Breast epithelium (tissue), 4 donors: ENCODE results near the gene ZNF423. TPM values are rescaled to one million over a fixed set of nuclear protein-coding genes. Genes with fewer than 3 reads are reported as not detected.

Experiments
- DNase-seq, 2 donors: peaks; one replicate each; pipeline ENCODE4 v3.0.0-alpha.2; 2019; ENCODE audit warnings: low spot score in 2 of 2
- H3K27ac ChIP-seq, 2 donors: fragments of 200-600 bp; sonication (generic) in 1 of 2; one replicate each; pipeline ENCODE4 v1.5.1; 2016 to 2019; ENCODE audit warnings: mild to moderate bottlenecking in 1 of 2
- H3K27me3 ChIP-seq, 2 donors: fragments of 200-600 bp; sonication (generic) in 1 of 2; one replicate each; pipeline versions ENCODE4 v1.5.1 to v1.6.0; 2017 to 2019; ENCODE audit warnings: control low read depth in 1 of 2, mild to moderate bottlenecking in 1 of 2
- H3K36me3 ChIP-seq: fragments of 200-600 bp; one replicate; pipeline ENCODE4 v1.5.1; 2019
- H3K4me1 ChIP-seq, 2 donors: fragments of 200-600 bp; sonication (generic); one replicate each; pipeline ENCODE4 v1.5.1; 2016 to 2019; ENCODE audit warnings: control low read depth in 1 of 2
- H3K4me3 ChIP-seq, 3 donors: fragments of 200-600 bp; sonication (generic); 1 replicate in 2 of 3; 2 replicates in 1 of 3; pipeline ENCODE4 v1.5.1; 2016 to 2019; ENCODE audit warnings: mild to moderate bottlenecking in 3 of 3, moderate library complexity in 2 of 3
- H3K9me3 ChIP-seq, 2 donors: fragments of 200-600 bp; sonication (generic) in 1 of 2; one replicate each; pipeline ENCODE4 v1.5.1; 2016 to 2019; ENCODE audit warnings: control low read depth in 1 of 2
- CTCF ChIP-seq, 3 donors: fragments of 450-650 bp; IDR thresholded peaks; one replicate each; pipeline ENCODE4 v1.5.1; 2016 to 2017; ENCODE audit warnings: antibody characterized with exemption in 3 of 3, mild to moderate bottlenecking in 3 of 3, moderate library complexity in 3 of 3
- POLR2A ChIP-seq: fragments of 450-650 bp; IDR thresholded peaks from one replicate; pipeline ENCODE4 v1.6.1; 2016; ENCODE audit warnings: antibody characterized with exemption, mild to moderate bottlenecking, moderate library complexity
- POLR2AphosphoS5 ChIP-seq, 3 donors: sonication (generic); formaldehyde crosslinking; IDR thresholded peaks; one replicate each; pipeline ENCODE4 v1.6.1; 2017; ENCODE audit warnings: antibody characterized with exemption in 3 of 3
- intact Hi-C: fragments of 100-400 bp; cut with DNase I; formaldehyde crosslinking; loops from one replicate; pipeline ENCODE4 v1.15.1; 2023; ENCODE audit warnings: low total_unique reads
- total RNA-seq, 3 donors: library from RNA; depleted of rRNA; stranded (reverse); fragments of >200 nt; gene quantifications; one replicate each; pipeline ENCODE4 v1.1.0, GENCODE V29; 2016

The ZNF423 gene
- total RNA-seq, 3 donors from 2014 or later: 4.7 to 8.0 (median 5.9) TPM

DNA sequence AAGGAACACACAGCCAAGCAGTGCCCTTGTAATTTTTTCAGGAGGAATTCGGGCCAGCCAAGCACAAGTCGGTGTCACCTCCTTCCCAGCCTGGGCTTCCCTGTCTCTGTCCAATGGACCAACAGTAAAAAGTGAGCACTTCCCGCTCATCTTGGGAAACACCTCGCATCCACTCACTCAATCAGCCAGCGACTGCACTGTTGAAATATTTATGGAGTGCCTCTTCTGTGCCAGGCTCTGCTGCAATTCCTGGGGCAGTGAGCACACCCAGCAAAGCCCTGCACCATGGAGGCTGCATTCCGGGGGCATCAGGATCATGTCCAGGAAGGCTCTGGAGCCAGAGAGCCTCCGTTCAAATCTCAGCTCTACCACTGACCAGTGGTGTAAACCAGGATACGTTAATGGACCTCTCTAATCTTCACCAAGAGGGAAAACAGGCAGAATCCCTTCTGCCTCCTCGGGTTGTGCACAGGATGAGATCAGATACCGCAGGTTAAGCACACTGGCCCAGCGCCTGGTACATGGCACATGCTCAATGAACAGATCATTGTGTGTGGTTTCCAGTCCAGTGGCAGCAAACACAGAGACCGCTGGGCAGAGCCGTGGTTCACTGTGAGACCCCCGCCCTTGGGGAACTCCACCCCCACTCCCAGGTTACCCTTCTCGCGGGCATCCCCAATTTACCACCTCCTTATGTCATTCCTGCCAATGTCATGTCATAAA, 194.3 kb downstream of the ZNF423 start:
- Histone ChIP-seq H3K27ac (no peak overlapping the region), H3K4me3 (no peak overlapping the region), H3K27me3 (no peaks in the 10 kb centered on the region), H3K4me1 (no peaks in the 10 kb centered on the region), H3K36me3 (no peaks in the 10 kb centered on the region), H3K9me3 (no peaks in the 10 kb centered on the region)
- TF ChIP-seq POLR2A (no peak), POLR2AphosphoS5 (IDR thresholded peaks at IDR 0.05) (no peak), CTCF (IDR thresholded peaks at IDR 0.05) (no peak)
- intact Hi-C loops: no loop called here
- no peak for DNase-seq

DNA sequence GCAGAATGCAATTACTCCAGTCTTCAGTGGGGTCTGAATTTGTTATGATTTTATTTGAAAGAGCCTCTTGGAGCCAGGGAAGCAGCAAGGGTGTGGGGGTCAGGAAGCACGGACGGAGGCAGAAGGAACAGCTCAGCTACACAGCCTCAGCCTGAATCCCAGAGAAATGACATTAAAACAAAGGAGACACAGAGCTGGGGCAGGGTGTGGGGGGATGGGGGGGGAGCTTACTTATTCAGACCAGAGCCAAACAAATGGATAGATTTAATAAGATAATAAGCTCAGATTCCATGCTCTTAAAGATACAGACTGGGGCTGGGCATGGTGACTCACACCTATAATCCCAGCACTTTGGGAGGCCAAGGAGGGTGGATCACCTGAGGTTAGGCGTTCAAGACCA, 195.3 kb downstream of the ZNF423 start:
- Histone ChIP-seq H3K36me3 (no peaks in the 10 kb centered on the region), H3K9me3 (no peaks in the 10 kb centered on the region), H3K4me3 (no peak overlapping the region), H3K27me3 (no peaks in the 10 kb centered on the region), H3K4me1 (no peaks in the 10 kb centered on the region), H3K27ac (no peak overlapping the region)
- no peak for DNase-seq
- intact Hi-C loops: no loop called here
- no peak for TF ChIP-seq POLR2A
- TF ChIP-seq CTCF (IDR thresholded peaks at IDR 0.05): no peak
- TF ChIP-seq POLR2AphosphoS5 (IDR thresholded peaks at IDR 0.05): no peak

DNA sequence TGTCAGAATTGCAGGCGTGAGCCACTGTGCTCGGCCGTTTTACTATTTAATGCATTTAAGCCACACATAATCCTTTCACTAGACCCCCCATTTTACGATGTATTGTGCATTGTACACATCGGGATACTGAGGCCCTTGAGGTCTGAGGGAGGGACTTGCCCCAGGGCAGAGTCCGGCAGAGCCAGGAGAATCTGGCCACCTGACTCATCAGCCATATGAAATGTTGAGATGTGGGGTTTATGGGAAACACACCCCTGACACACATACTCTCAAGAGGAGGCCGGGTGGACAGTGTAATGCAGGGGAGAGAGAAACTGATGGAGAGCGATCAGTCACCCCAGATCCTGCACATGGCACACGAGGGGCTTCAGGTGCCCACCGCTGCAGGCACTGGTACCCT, 196.6 kb downstream of the ZNF423 start:
- intact Hi-C loops: no loop called here
- no peak for DNase-seq
- H3K27ac ChIP-seq: no peak overlapping the region

GRCh38 chr16:49658531-49658930, 197.4 kb downstream of the ZNF423 start:
- intact Hi-C loops: no loop called here
- no peak for DNase-seq
- Histone ChIP-seq H3K4me3 (no peak overlapping the region), H3K4me1 (no peaks in the 10 kb centered on the region), H3K9me3 (no peaks in the 10 kb centered on the region), H3K36me3 (no peaks in the 10 kb centered on the region), H3K27me3 (no peaks in the 10 kb centered on the region), H3K27ac (no peak overlapping the region)
- TF ChIP-seq CTCF (IDR thresholded peaks at IDR 0.05) (no peak), POLR2A (no peak), POLR2AphosphoS5 (IDR thresholded peaks at IDR 0.05) (no peak)

More for the DNA sequence above, 196.6 kb downstream of the ZNF423 start:
- TF ChIP-seq POLR2AphosphoS5 (IDR thresholded peaks at IDR 0.05): no peak
- no peak for TF ChIP-seq CTCF (IDR thresholded peaks at IDR 0.05)
- no peak for TF ChIP-seq POLR2A
- H3K9me3 ChIP-seq: no peaks in the 10 kb centered on the region
- H3K27me3 ChIP-seq: no peaks in the 10 kb centered on the region
- H3K4me3 ChIP-seq: no peak overlapping the region
- no peaks in the 10 kb centered on the region for H3K4me1 ChIP-seq
- no peaks in the 10 kb centered on the region for H3K36me3 ChIP-seq

- Histone ChIP-seq H3K4me3 (no peak overlapping the region), H3K27ac (no peak overlapping the region), H3K4me1 (no peaks in the 10 kb centered on the region), H3K27me3 (no peaks in the 10 kb centered on the region), H3K9me3 (no peaks in the 10 kb centered on the region), H3K36me3 (no peaks in the 10 kb centered on the region)
- no peak for DNase-seq
- no peak for TF ChIP-seq POLR2AphosphoS5 (IDR thresholded peaks at IDR 0.05)
- no peak for TF ChIP-seq POLR2A
- no peak for TF ChIP-seq CTCF (IDR thresholded peaks at IDR 0.05)
- intact Hi-C loops: no loop called here
These were observed 198.0 kb downstream of the ZNF423 start for GRCh38 chr16:49657736-49658465.
